HEK293 (cell line): Measurements from ENCODE around the gene SRPK1.

Experiments
- CTCF ChIA-PET: fragments of 350-600 bp; formaldehyde crosslinking; extraction: SDS; loops from one replicate; lab custom pipeline; 2021; ENCODE audit warnings: antibody characterized with exemption; lab: Yijun Ruan, JAX
- POLR2A ChIA-PET: fragments of 300-600 bp; formaldehyde crosslinking; extraction: SDS; loops from one replicate; lab custom pipeline; 2020; ENCODE audit warnings: antibody characterized with exemption, inconsistent platforms; lab: Yijun Ruan, JAX
- H3K27ac ChIP-seq: fragments of 200-500 bp; sonication (Bioruptor generic); 2 replicates; pipeline ENCODE4 v1.5.1; 2014; ENCODE audit warnings: low read depth, low read length, control low read depth, inconsistent platforms; ENCODE audit errors: extremely low read depth
- H3K36me3 ChIP-seq, 2 experiments: fragments of 200-500 bp in 1 of 2; sonication (Bioruptor generic) in 1 of 2; 1 replicate in 1 of 2; 2 replicates in 1 of 2; pipeline ENCODE4 v1.5.1; 2014 to 2017; ENCODE audit warnings: inconsistent platforms in 2 of 2, low read length in 2 of 2; ENCODE audit not compliant: control insufficient read depth in 2 of 2, insufficient read depth in 1 of 2
- H3K4me1 ChIP-seq: fragments of 200-500 bp; sonication (Bioruptor generic); 2 replicates; pipeline ENCODE4 v1.5.1; 2014; ENCODE audit warnings: mild to moderate bottlenecking, low read length, inconsistent platforms; ENCODE audit not compliant: control insufficient read depth, insufficient read depth
- H3K4me3 ChIP-seq: 2 replicates; pipeline ENCODE4 v1.5.1; 2011; ENCODE audit warnings: low read depth, mild to moderate bottlenecking, control low read depth, low read length, moderate library complexity
- H3K9me3 ChIP-seq: fragments of 200-500 bp; sonication (Bioruptor generic); 2 replicates; pipeline ENCODE4 v1.5.1; 2014; ENCODE audit warnings: low read depth, low read length, inconsistent platforms; ENCODE audit not compliant: control insufficient read depth, insufficient read depth
- GLIS2 ChIP-seq: fragments of 450-650 bp; formaldehyde crosslinking; IDR thresholded peaks from 2 replicates; pipeline ENCODE4 v1.5.1; 2016; ENCODE audit warnings: missing biosample characterization, missing genetic modification characterization
- KLF1 ChIP-seq: fragments of 450-650 bp; formaldehyde crosslinking; IDR thresholded peaks from 2 replicates; pipeline ENCODE4 v1.5.1; 2016; ENCODE audit warnings: missing biosample characterization, missing genetic modification characterization
- KLF10 ChIP-seq: fragments of 450-650 bp; IDR thresholded peaks from 2 replicates; pipeline ENCODE4 v1.5.1; 2018; ENCODE audit warnings: missing biosample characterization, mild to moderate bottlenecking, missing genetic modification characterization
- KLF9 ChIP-seq: fragments of 450-650 bp; formaldehyde crosslinking; IDR thresholded peaks from 2 replicates; pipeline ENCODE4 v1.5.1; 2016; ENCODE audit warnings: missing biosample characterization, missing genetic modification characterization, low read depth
- TRIM28 ChIP-seq: IDR thresholded peaks from 2 replicates; pipeline ENCODE4 v1.6.1; 2011; ENCODE audit warnings: low read length, control low read depth, borderline replicate concordance
- WT1 ChIP-seq: fragments of 450-650 bp; formaldehyde crosslinking; IDR thresholded peaks from 2 replicates; pipeline ENCODE4 v1.5.1; 2016; ENCODE audit warnings: missing biosample characterization, missing genetic modification characterization
- ZBTB17 ChIP-seq: fragments of 450-650 bp; formaldehyde crosslinking; IDR thresholded peaks from 2 replicates; pipeline ENCODE4 v1.5.1; 2016; ENCODE audit warnings: missing biosample characterization, missing genetic modification characterization
- ZBTB7A ChIP-seq: fragments of 450-650 bp; formaldehyde crosslinking; IDR thresholded peaks from 2 replicates; pipeline ENCODE4 v1.5.1; 2016; ENCODE audit warnings: low read depth, missing biosample characterization, missing genetic modification characterization
- ZEB2 ChIP-seq: fragments of 450-650 bp; formaldehyde crosslinking; IDR thresholded peaks from 2 replicates; pipeline ENCODE4 v1.5.1; 2016; ENCODE audit warnings: missing biosample characterization, missing genetic modification characterization
- ZFP37 ChIP-seq: fragments of 450-650 bp; formaldehyde crosslinking; IDR thresholded peaks from 2 replicates; pipeline ENCODE4 v1.5.1; 2016; ENCODE audit warnings: missing biosample characterization, missing genetic modification characterization
- ZIC2 ChIP-seq: fragments of 450-650 bp; formaldehyde crosslinking; IDR thresholded peaks from 2 replicates; pipeline ENCODE4 v1.5.1; 2016; ENCODE audit warnings: missing biosample characterization, missing genetic modification characterization
- ZNF121 ChIP-seq: fragments of 450-650 bp; formaldehyde crosslinking; IDR thresholded peaks from 2 replicates; pipeline ENCODE4 v1.5.1; 2016; ENCODE audit warnings: missing biosample characterization, missing genetic modification characterization
- ZNF324 ChIP-seq: fragments of 450-650 bp; formaldehyde crosslinking; IDR thresholded peaks from 2 replicates; pipeline ENCODE4 v1.5.1; 2016; ENCODE audit warnings: missing biosample characterization, missing genetic modification characterization
- ZNF341 ChIP-seq: fragments of 450-650 bp; formaldehyde crosslinking; IDR thresholded peaks from 2 replicates; pipeline ENCODE4; 2016; ENCODE audit warnings: low read depth, missing biosample characterization, missing genetic modification characterization
- ZNF514 ChIP-seq: fragments of 450-650 bp; formaldehyde crosslinking; IDR thresholded peaks from 2 replicates; pipeline ENCODE4 v1.5.1; 2016; ENCODE audit warnings: missing biosample characterization, missing genetic modification characterization
- ZNF561 ChIP-seq: fragments of 450-650 bp; IDR thresholded peaks from 2 replicates; pipeline ENCODE4 v1.5.1; 2018; ENCODE audit warnings: missing biosample characterization, missing genetic modification characterization, borderline replicate concordance
- ZNF610 ChIP-seq: fragments of 450-650 bp; formaldehyde crosslinking; IDR thresholded peaks from 2 replicates; pipeline ENCODE4 v1.5.1; 2016; ENCODE audit warnings: missing biosample characterization, missing genetic modification characterization, borderline replicate concordance
- TF ChIP-seq, protein P1 (sequence below): fragments of 450-650 bp; formaldehyde crosslinking; IDR thresholded peaks from 2 replicates; pipeline ENCODE4 v1.5.1; 2016; ENCODE audit warnings: missing biosample characterization, missing genetic modification characterization
- TF ChIP-seq, protein P2 (sequence below): fragments of 450-650 bp; formaldehyde crosslinking; IDR thresholded peaks from 2 replicates; pipeline ENCODE4 v1.5.1; 2016; ENCODE audit warnings: missing biosample characterization, missing genetic modification characterization
- TF ChIP-seq, protein P3 (sequence below): fragments of 450-650 bp; formaldehyde crosslinking; conservative IDR thresholded peaks from 2 replicates; pipeline ENCODE4 v1.5.1; 2016; ENCODE audit warnings: low read depth, missing biosample characterization, missing genetic modification characterization
- TF ChIP-seq, protein P4 (sequence below): fragments of 450-650 bp; formaldehyde crosslinking; IDR thresholded peaks from 2 replicates; pipeline ENCODE4 v1.5.1; 2016; ENCODE audit warnings: missing biosample characterization, missing genetic modification characterization
- TF ChIP-seq, protein P5 (sequence below): fragments of 450-650 bp; formaldehyde crosslinking; IDR thresholded peaks from 2 replicates; pipeline ENCODE4 v1.5.1; 2017; ENCODE audit warnings: missing biosample characterization, missing genetic modification characterization
- TF ChIP-seq, protein P6 (sequence below): fragments of 450-650 bp; formaldehyde crosslinking; IDR thresholded peaks from 2 replicates; pipeline ENCODE4 v1.5.1; 2016; ENCODE audit warnings: missing biosample characterization, missing genetic modification characterization

SRPK1 gene

DNA sequence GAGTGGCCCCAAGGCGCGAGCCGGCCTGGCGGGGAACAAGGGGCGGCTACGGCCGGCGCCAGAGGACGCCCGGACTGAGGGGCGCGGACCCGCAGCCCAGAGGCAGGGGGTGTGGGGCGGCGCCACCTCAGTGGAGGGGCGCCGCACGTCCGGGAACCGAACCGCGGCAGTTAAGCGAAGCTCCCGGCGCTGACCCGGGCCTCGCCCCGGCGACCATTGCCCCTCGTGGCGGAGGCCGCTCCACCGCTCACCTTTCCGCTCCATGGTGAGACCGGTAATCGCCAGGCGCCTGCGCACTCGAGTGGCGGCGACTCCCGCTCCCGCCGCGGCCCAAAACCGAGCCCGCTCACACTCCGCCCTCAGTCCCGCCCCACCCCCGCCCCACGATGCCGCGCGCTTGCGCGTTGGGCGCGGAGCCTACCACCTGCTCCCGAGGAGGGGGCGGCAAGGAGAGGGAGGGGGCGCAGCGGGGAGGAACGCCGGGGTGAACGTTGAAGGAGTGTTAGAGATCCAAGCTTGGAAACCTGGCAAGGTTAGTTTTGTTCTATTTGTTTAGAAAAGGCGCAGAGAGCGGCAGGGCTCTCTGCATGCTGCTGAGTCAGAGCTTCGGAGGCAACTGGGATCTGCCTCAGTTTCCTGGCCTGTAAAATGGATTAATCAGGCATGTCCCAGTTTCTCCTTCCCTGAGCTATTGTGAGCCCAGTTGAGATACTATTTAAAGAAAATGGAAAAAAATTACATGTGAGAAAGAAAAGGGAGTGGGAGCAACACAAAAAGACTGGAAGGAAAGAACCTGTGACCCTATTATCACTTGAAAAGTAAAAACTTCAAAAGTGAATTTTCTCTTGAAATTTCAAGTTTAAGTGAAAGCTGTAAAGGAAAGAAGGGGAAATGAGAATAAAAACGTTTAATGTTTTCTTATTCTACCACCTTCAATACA, at the start of gene SRPK1:
TSS of gene SRPK1 (minus strand) at position 306 of the 940 bp plus-strand sequence. CDS start at position 264, 42 bp downstream.
- Histone ChIP-seq H3K4me1 (peaks cover 11% of the 10 kb centered on the region), H3K9me3 (no peaks in the 10 kb centered on the region), H3K4me3 (peak within 1 kb of the TSS; percentile 67), H3K27ac (peak within 1 kb of the TSS; percentile 83), H3K36me3 (peaks cover 13 to 25% of the 10 kb centered on the region in 2 experiments; a peak in 2 of 3 replicates)
- ChIA-PET POLR2A (interaction anchor here (0.6 to 3.3 kb wide), 4 partner anchors 11 to 107 kb away, joined by 4 to 15 read pairs (median 6); partner anchors contain the start of gene MAPK14), CTCF (interaction anchor here (2.3 kb wide), 1 partner anchor 174 kb away, joined by 9 read pairs; no protein-coding TSS in a partner anchor)
- TF ChIP-seq, protein P1, sequence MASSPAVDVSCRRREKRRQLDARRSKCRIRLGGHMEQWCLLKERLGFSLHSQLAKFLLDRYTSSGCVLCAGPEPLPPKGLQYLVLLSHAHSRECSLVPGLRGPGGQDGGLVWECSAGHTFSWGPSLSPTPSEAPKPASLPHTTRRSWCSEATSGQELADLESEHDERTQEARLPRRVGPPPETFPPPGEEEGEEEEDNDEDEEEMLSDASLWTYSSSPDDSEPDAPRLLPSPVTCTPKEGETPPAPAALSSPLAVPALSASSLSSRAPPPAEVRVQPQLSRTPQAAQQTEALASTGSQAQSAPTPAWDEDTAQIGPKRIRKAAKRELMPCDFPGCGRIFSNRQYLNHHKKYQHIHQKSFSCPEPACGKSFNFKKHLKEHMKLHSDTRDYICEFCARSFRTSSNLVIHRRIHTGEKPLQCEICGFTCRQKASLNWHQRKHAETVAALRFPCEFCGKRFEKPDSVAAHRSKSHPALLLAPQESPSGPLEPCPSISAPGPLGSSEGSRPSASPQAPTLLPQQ (tag by site-specific recombination): peak; percentile 23; the same call in 1 of the 2 replicates
- TF ChIP-seq, protein P2, sequence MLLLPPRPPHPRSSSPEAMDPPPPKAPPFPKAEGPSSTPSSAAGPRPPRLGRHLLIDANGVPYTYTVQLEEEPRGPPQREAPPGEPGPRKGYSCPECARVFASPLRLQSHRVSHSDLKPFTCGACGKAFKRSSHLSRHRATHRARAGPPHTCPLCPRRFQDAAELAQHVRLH (tag by site-specific recombination): peak; percentile 79; the same call in 1 of the 2 replicates
- TF ChIP-seq, protein P3, sequence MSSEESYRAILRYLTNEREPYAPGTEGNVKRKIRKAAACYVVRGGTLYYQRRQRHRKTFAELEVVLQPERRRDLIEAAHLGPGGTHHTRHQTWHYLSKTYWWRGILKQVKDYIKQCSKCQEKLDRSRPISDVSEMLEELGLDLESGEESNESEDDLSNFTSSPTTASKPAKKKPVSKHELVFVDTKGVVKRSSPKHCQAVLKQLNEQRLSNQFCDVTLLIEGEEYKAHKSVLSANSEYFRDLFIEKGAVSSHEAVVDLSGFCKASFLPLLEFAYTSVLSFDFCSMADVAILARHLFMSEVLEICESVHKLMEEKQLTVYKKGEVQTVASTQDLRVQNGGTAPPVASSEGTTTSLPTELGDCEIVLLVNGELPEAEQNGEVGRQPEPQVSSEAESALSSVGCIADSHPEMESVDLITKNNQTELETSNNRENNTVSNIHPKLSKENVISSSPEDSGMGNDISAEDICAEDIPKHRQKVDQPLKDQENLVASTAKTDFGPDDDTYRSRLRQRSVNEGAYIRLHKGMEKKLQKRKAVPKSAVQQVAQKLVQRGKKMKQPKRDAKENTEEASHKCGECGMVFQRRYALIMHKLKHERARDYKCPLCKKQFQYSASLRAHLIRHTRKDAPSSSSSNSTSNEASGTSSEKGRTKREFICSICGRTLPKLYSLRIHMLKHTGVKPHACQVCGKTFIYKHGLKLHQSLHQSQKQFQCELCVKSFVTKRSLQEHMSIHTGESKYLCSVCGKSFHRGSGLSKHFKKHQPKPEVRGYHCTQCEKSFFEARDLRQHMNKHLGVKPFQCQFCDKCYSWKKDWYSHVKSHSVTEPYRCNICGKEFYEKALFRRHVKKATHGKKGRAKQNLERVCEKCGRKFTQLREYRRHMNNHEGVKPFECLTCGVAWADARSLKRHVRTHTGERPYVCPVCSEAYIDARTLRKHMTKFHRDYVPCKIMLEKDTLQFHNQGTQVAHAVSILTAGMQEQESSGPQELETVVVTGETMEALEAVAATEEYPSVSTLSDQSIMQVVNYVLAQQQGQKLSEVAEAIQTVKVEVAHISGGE: no peak
- TF ChIP-seq, protein P4, sequence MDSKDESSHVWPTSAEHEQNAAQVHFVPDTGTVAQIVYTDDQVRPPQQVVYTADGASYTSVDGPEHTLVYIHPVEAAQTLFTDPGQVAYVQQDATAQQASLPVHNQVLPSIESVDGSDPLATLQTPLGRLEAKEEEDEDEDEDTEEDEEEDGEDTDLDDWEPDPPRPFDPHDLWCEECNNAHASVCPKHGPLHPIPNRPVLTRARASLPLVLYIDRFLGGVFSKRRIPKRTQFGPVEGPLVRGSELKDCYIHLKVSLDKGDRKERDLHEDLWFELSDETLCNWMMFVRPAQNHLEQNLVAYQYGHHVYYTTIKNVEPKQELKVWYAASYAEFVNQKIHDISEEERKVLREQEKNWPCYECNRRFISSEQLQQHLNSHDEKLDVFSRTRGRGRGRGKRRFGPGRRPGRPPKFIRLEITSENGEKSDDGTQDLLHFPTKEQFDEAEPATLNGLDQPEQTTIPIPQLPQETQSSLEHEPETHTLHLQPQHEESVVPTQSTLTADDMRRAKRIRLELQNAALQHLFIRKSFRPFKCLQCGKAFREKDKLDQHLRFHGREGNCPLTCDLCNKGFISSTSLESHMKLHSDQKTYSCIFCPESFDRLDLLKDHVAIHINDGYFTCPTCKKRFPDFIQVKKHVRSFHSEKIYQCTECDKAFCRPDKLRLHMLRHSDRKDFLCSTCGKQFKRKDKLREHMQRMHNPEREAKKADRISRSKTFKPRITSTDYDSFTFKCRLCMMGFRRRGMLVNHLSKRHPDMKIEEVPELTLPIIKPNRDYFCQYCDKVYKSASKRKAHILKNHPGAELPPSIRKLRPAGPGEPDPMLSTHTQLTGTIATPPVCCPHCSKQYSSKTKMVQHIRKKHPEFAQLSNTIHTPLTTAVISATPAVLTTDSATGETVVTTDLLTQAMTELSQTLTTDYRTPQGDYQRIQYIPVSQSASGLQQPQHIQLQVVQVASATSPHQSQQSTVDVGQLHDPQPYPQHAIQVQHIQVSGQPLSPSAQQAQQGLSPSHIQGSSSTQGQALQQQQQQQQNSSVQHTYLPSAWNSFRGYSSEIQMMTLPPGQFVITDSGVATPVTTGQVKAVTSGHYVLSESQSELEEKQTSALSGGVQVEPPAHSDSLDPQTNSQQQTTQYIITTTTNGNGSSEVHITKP (tag by site-specific recombination): peak; percentile 98
- peak; percentile 62 for TF ChIP-seq ZIC2 (tag by site-specific recombination)
- TF ChIP-seq WT1: peak; percentile 48; the same call in 1 of the 2 replicates
- TF ChIP-seq TRIM28: no peak
- TF ChIP-seq ZBTB7A (tag by site-specific recombination): peak; percentile 39; the same call in 1 of the 2 replicates
- TF ChIP-seq, protein P5, sequence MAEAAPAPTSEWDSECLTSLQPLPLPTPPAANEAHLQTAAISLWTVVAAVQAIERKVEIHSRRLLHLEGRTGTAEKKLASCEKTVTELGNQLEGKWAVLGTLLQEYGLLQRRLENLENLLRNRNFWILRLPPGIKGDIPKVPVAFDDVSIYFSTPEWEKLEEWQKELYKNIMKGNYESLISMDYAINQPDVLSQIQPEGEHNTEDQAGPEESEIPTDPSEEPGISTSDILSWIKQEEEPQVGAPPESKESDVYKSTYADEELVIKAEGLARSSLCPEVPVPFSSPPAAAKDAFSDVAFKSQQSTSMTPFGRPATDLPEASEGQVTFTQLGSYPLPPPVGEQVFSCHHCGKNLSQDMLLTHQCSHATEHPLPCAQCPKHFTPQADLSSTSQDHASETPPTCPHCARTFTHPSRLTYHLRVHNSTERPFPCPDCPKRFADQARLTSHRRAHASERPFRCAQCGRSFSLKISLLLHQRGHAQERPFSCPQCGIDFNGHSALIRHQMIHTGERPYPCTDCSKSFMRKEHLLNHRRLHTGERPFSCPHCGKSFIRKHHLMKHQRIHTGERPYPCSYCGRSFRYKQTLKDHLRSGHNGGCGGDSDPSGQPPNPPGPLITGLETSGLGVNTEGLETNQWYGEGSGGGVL (tag by site-specific recombination): peak; percentile 82
- 0 out of 2 replicates have a peak, but pooled peaks have one; percentile 63 for TF ChIP-seq KLF10 (tag by site-specific recombination)
- TF ChIP-seq GLIS2 (tag by site-specific recombination): peak; percentile 35; the same call in 1 of the 2 replicates
- TF ChIP-seq ZNF121 (tag by site-specific recombination): no peak
- peak; percentile 36; the same call in 1 of the 2 replicates for TF ChIP-seq ZNF324 (tag by site-specific recombination)
- peak; percentile 80 for TF ChIP-seq ZBTB17 (tag by site-specific recombination)
- peak; percentile 77 for TF ChIP-seq KLF1 (tag by site-specific recombination)
- no peak for TF ChIP-seq ZNF514 (tag by site-specific recombination)
- peak; percentile 83 for TF ChIP-seq KLF9
- peak; percentile 21; the same call in 1 of the 2 replicates for TF ChIP-seq ZNF561 (tag by site-specific recombination)
- peak; percentile 79; the same call in 1 of the 2 replicates for TF ChIP-seq ZNF610 (tag by site-specific recombination)
- TF ChIP-seq ZFP37 (tag by site-specific recombination): peak; percentile 55; the same call in 1 of the 2 replicates
- TF ChIP-seq ZNF341 (tag by site-specific recombination): peak; percentile 67; the same call in 1 of the 2 replicates
- TF ChIP-seq ZEB2 (tag by site-specific recombination): peak; percentile 71; the same call in 1 of the 2 replicates
- TF ChIP-seq, protein P6, sequence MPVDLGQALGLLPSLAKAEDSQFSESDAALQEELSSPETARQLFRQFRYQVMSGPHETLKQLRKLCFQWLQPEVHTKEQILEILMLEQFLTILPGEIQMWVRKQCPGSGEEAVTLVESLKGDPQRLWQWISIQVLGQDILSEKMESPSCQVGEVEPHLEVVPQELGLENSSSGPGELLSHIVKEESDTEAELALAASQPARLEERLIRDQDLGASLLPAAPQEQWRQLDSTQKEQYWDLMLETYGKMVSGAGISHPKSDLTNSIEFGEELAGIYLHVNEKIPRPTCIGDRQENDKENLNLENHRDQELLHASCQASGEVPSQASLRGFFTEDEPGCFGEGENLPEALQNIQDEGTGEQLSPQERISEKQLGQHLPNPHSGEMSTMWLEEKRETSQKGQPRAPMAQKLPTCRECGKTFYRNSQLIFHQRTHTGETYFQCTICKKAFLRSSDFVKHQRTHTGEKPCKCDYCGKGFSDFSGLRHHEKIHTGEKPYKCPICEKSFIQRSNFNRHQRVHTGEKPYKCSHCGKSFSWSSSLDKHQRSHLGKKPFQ (tag by site-specific recombination): 0 out of 2 replicates have a peak, but pooled peaks have one; percentile 11
